GM18505 (cell line): Measurements from ENCODE around the gene BRWD1.
"Not testable (repeated sequence)": the region's sequence is repeated elsewhere in the genome, so short reads cannot be mapped to it uniquely, and the experiment has no call there.

Experiments used
- ATAC-seq: cut with Tn5 transposase; IDR thresholded peaks from one replicate; pipeline ENCODE4 v1.9.1; 2021; ENCODE audit not compliant: unreplicated experiment
- POLR2A ChIP-seq: IDR thresholded peaks from 4 replicates; pipeline ENCODE4 v1.6.1; 2011; ENCODE audit warnings: borderline replicate concordance; ENCODE audit not compliant: insufficient read depth, insufficient read length; ENCODE audit errors: extremely low read depth

BRWD1 gene

DNA sequence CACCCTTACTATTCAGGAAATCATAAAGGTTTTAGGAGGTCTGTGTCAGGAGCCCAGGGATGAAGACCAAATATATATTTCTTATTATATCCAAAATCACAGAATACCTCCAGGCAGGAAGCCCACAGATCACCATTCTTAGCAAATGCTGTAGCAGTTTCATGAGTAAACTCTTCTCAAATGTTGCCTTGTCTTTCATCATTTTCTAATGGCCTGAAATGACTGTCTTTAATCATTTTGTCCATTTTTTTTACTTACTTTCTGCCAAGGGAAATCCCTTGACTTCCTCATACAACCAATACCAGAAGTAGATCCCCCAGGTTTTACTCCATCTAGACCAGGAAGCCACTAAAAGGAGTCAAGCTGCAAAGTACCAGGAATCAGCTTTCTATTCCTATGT is 162.6 kb downstream of the BRWD1 start:
- TF ChIP-seq POLR2A = no peak
- ATAC-seq = no peak

DNA sequence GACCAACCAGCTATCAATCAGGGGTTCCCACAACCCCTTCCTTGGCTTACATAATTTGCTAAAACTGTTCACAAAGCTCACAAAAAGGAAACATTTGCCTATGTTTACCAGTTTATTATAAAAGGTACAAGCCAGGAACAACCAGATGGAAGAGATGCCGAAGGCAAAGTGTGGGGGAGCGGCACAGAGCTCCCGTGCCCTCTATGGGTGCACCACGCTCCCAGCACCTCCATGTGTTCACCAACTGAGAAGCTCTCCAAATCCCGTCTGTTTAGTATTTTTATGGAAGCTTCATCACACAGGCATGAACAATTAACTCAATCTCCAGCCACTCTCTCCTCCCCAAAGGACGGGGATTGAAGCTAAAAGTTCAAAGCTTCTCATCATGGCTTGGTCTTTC is 163.1 kb downstream of the BRWD1 start:
- no peak for TF ChIP-seq POLR2A
- ATAC-seq = no peak

DNA sequence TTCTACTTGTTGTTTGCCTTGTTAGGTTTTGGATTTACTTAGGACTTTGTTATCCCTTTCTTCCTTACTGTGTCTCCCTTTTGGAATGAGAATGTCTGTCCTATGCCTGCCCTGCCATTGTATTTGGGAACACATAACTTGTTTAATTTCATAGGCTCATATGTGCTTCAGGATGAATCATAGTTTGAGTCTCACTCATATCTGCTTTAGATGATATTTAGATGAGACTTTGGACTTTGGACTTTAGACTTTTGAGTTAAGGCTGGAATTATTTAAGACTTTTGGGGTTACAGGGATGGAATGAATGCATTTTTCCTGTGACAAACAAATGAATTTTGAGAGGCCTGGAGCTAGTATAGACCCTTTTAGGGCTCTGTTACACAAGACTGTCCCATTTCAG is 163.6 kb downstream of the BRWD1 start:
- no peak for ATAC-seq
- TF ChIP-seq POLR2A = no peak

DNA sequence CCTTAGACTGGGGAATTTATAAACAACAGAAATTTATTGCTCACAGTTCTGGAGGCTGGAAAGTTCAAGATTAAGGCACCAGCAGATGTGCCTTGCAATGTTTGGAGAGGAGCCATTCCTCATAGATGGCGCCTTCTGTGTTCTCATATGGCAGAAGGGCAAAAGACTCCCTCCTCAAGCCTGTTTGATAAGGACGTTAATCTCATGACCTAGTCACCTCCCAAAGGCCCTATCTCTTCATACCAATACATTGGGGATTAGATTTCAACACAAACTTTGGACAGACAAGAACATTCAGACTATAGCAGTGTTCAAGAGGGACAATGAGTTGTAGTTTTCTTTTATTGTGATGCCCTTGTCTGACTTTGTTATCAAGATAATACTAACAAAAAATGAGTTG is 164.5 kb downstream of the BRWD1 start:
- no peak for TF ChIP-seq POLR2A
- no peak for ATAC-seq

DNA sequence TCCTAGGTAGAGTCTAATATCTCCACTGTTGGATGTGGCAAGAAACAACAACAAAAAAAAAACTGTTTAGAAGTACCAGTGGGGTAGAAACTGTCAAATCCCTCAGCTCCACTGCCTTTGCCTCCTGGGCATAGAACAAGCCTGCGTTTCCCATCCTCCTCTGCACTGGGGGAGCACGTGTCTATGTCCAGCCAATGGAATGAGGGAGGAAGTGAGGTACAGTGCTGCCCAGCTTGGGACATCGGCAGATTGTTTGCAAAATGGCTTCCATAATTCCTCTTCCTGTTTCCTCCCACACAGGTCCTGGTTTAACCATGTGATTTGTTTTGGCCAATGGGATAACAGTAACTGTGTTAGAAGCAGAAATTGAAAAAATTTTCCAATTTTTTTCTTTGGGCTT is 169.2 kb downstream of the BRWD1 start:
- ATAC-seq = no peak
- no peak for TF ChIP-seq POLR2A

DNA sequence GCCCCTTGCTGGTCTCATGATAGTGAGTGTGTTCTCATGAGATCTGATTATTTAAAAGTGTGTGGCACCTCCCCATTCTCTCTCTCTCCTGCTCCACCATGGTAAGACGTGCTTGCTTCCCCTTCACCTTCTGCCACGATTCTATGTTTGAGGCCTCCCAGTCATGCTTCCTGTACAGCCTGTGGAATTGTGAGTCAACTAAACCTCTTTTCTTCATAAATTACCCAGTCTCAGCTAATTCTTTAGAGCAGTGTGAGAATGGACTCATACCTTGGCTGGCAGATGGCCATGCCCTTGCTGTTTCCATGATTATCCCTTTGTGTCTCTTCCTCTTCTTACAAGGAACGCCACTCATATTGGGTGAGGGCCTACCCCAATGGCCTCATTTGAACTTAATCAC is 170.5 kb downstream of the BRWD1 start:
- TF ChIP-seq POLR2A = no peak
- ATAC-seq = no peak

DNA sequence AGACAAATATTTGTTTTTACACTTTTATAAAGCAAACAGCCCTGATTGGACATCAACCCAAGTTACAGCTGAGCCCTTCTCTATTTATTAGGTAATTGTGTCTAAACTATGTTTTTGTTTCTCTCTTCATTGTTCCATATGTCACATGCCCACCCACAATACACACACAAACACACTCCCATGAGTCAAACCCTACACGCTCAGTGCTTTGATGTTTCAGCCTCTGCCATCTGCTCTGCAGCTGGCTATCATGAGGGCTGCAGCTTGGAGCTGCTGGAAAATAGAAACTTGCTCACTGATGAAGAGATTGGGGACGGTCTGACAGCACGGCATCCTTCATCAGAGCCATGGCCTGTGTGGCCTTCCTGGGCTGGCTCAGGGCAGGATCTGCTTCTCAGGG is 171.9 kb downstream of the BRWD1 start:
- no peak for ATAC-seq
- no peak for TF ChIP-seq POLR2A

DNA sequence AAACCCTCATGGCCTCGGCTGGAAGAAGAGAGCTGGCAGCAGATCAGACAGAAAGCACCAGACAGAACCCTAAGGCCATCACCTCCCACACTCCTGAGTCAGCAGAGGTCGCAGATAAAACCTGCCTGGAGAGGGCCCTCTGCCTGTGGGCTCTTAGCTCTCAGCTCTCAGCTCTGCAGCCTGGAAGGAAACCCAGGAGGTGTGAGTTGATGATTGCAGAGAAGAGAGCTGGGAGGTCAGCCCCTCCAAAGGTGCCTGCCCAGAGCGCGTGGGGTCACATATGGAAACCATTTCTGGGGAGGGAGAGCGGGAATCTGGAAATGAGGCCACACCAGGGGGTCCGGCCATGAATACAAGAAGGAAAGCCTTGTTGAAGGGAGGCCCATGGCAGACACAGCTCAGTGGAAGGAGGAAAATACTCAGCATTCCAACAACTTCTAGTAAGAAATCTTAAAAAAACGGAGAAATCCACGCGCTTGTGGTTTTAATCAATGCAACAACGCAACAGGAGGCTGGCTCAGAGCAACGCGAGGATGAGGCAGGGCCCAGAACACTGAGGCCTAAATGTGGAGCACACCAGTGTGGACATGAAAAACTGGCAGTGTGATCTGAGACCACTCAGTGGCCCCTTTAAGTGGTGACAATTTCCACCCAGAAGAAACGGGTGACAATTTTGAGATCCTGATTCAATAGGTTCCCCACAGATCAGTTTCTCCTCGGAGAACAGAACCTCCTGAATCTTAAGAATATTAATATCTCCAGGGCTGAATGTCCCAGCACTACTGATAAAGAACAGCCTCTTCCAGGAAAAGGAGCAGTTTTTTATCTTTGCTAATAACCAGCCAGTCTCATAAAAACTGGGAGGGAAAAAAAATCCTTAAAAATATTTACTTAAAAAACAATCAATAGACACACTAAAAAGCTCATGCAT is 175.9 kb downstream of the BRWD1 start:
- no peak for TF ChIP-seq POLR2A
- ATAC-seq = no peak

DNA sequence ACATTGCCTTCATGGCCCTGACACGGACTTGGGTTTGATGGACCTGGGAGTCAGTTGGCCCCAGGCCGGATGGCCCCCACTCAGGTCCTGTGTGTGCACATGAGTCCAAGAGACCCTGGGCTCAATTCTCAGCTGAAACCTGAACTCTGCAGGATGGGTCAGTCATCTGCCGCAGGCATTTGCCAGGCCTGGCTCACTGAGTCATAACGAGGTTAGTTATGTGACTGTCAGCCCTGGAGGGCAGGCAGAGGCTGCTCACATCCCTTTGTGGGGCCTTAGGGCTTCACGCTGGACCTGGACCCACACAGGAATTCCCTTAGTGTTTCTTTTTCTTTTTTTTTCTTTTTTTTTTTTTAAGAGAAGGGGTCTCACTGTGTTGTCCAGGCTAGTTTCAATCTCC is 176.7 kb downstream of the BRWD1 start:
- no peak for TF ChIP-seq POLR2A
- no peak for ATAC-seq

DNA sequence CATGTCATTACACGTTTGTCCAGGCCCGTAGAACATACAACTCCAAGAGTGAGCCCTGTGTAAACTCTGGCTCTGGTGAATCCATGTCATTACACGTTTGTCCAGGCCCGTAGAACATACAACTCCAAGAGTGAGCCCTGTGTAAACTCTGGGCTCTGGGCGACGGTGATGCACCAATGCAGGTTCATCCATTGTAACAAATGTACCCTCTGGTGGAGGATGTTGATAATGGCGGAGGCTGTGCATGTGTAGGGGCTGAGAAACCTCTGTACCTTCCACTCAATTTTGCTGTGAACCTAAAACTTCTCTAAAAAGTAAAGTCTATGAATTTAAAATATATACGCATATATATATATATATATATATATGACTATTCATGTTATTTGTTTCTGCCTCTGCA is 177.3 kb downstream of the BRWD1 start:
- not testable (repeated sequence) for ATAC-seq

DNA sequence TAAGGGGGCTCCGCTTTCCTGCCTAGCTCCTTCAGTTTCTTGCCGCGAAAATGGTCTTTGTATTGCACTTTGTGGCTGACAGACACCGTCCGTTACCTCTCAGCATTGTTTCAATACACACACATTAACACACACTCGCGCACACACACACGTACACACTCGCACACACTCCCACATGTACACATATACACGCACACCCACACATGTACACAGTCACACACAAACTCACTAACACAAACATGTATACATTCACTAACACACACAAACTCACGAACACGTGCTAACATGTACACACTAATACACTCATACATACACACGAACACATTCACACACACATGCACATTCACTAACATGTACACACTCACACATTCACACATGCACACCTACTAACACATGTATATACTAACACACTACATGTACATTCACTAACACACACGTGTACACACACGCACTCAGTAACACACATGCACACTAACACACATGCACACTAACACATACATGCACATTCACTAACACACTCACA is 179.1 kb downstream of the BRWD1 start:
- ATAC-seq = no peak
- no peak for TF ChIP-seq POLR2A
